Ishikawa (cell line): ENCODE data around the gene DYNC1LI2.

ENCODE experiments used
- CEBPB ChIP-seq: IDR thresholded peaks from 2 replicates; pipeline ENCODE4 v1.6.1; 2012
- CREB1 ChIP-seq: IDR thresholded peaks from 2 replicates; pipeline ENCODE4 v1.6.1; 2012; ENCODE audit warnings: low read depth
- EGR1 ChIP-seq: IDR thresholded peaks from 2 replicates; pipeline ENCODE4 v1.6.1; 2012
- EP300 ChIP-seq: IDR thresholded peaks from 2 replicates; pipeline ENCODE4 v1.6.1; 2012; ENCODE audit warnings: borderline replicate concordance
- FOXM1 ChIP-seq: IDR thresholded peaks from 2 replicates; pipeline ENCODE4 v1.6.1; 2012; ENCODE audit warnings: low read depth, borderline replicate concordance
- NFIC ChIP-seq: IDR thresholded peaks from 2 replicates; pipeline ENCODE4 v1.6.1; 2012
- RAD21 ChIP-seq: IDR thresholded peaks from 2 replicates; pipeline ENCODE4 v1.6.1; 2012; ENCODE audit warnings: low read depth
- TAF1 ChIP-seq: IDR thresholded peaks from 2 replicates; pipeline ENCODE4 v1.6.1; 2012; ENCODE audit warnings: low read depth, mild to moderate bottlenecking
- TCF12 ChIP-seq: IDR thresholded peaks from 2 replicates; pipeline ENCODE4 v1.6.1; 2012; ENCODE audit warnings: low read depth
- TEAD4 ChIP-seq: IDR thresholded peaks from 2 replicates; pipeline ENCODE4 v1.6.1; 2012
- USF1 ChIP-seq: IDR thresholded peaks from 2 replicates; pipeline ENCODE4 v1.6.1; 2012
- YY1 ChIP-seq: IDR thresholded peaks from 2 replicates; pipeline ENCODE4 v1.6.1; 2012; ENCODE audit warnings: low read depth
- ZBTB7A ChIP-seq: IDR thresholded peaks from 2 replicates; pipeline ENCODE4 v1.6.1; 2012; ENCODE audit warnings: low read depth
- TF ChIP-seq, protein P1 (sequence below): IDR thresholded peaks from 2 replicates; pipeline ENCODE4 v1.6.1; 2012; ENCODE audit warnings: low read depth, mild to moderate bottlenecking
- TF ChIP-seq, protein P2 (sequence below): IDR thresholded peaks from 2 replicates; pipeline ENCODE4 v1.6.1; 2012

The DYNC1LI2 gene

DNA sequence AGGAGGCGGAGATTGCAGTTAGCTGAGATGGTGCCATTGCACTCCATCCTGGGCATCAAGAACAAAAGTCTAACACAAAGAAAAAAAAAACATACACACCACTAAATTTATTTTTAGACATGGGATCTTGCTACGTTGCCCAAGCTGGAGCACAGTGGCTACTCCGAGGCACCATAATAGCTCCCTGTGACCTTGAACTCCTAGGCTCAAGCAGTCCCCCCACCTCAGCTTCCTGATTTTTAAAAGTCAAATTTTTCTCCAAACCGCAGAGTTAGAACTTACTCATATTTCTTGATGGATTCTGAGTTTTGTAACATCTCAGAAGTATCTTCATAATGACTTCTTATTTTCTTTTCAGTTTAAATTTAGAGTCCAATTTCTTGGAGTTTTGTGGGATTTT lies 58.3 kb downstream of the DYNC1LI2 start:
- no peak for TF ChIP-seq USF1
- TF ChIP-seq CREB1 = no peak
- TF ChIP-seq FOXM1 = no peak
- TF ChIP-seq TCF12 = no peak
- no peak for TF ChIP-seq CEBPB

GRCh38 chr16:66692341-66692740 lies 59.1 kb downstream of the DYNC1LI2 start:
- TF ChIP-seq, protein P1, sequence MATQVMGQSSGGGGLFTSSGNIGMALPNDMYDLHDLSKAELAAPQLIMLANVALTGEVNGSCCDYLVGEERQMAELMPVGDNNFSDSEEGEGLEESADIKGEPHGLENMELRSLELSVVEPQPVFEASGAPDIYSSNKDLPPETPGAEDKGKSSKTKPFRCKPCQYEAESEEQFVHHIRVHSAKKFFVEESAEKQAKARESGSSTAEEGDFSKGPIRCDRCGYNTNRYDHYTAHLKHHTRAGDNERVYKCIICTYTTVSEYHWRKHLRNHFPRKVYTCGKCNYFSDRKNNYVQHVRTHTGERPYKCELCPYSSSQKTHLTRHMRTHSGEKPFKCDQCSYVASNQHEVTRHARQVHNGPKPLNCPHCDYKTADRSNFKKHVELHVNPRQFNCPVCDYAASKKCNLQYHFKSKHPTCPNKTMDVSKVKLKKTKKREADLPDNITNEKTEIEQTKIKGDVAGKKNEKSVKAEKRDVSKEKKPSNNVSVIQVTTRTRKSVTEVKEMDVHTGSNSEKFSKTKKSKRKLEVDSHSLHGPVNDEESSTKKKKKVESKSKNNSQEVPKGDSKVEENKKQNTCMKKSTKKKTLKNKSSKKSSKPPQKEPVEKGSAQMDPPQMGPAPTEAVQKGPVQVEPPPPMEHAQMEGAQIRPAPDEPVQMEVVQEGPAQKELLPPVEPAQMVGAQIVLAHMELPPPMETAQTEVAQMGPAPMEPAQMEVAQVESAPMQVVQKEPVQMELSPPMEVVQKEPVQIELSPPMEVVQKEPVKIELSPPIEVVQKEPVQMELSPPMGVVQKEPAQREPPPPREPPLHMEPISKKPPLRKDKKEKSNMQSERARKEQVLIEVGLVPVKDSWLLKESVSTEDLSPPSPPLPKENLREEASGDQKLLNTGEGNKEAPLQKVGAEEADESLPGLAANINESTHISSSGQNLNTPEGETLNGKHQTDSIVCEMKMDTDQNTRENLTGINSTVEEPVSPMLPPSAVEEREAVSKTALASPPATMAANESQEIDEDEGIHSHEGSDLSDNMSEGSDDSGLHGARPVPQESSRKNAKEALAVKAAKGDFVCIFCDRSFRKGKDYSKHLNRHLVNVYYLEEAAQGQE = no peak
- TF ChIP-seq CREB1 (no peak), ZBTB7A (no peak), NFIC (no peak), FOXM1 (no peak), TEAD4 (no peak), YY1 (no peak), CEBPB (no peak), TCF12 (no peak), TAF1 (no peak), EP300 (no peak), RAD21 (no peak), EGR1 (no peak), USF1 (no peak)
- TF ChIP-seq, protein P2, sequence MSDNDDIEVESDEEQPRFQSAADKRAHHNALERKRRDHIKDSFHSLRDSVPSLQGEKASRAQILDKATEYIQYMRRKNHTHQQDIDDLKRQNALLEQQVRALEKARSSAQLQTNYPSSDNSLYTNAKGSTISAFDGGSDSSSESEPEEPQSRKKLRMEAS = no peak

DNA sequence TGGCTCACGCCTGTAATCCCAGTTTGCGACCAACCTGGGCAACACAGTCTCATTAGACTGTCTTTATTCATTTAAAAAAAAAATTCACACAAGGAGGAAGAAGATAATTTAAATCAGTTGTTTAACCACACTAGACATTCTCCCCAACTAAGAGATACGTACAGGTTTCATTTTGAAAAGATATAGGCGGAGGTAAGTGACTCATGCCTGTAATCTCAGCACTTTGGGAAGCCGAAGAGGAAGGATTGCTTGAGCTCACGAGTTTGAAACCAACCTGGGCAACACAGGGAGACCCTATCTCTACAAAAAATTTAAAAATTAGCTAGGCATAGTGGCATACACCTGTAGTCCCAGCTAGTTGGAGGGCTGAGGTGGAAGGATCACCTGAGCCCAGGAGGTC lies 60.2 kb downstream of the DYNC1LI2 start:
- TF ChIP-seq TAF1 = no peak
- TF ChIP-seq NFIC = no peak
- TF ChIP-seq EP300 = no peak
- no peak for TF ChIP-seq EGR1
- TF ChIP-seq, protein P2 = no peak
- TF ChIP-seq, protein P1 = no peak
- no peak for TF ChIP-seq CEBPB
- no peak for TF ChIP-seq YY1
- no peak for TF ChIP-seq CREB1
- no peak for TF ChIP-seq TEAD4
- TF ChIP-seq RAD21 = no peak
- TF ChIP-seq USF1 = no peak
- no peak for TF ChIP-seq TCF12
- no peak for TF ChIP-seq FOXM1
- no peak for TF ChIP-seq ZBTB7A

- TF ChIP-seq CREB1 (no peak), CEBPB (no peak), TAF1 (no peak), TEAD4 (no peak), NFIC (no peak), RAD21 (no peak), EGR1 (no peak), ZBTB7A (no peak), EP300 (no peak), YY1 (no peak)
- TF ChIP-seq, protein P2 = no peak
- TF ChIP-seq, protein P1 = no peak
These were observed 61.1 kb downstream of the DYNC1LI2 start for GRCh38 chr16:66690106-66690847.
